K562 (cell line): ENCODE measurements around the gene SAMD4A. TPM values are rescaled to one million over a fixed set of nuclear protein-coding genes. Genes with fewer than 3 reads are reported as not detected.

ENCODE experiments used
- ATAC-seq: fragments of 200-7000 bp; cut with Tn5 transposase; 3 replicates; pipeline ENCODE4 v1.9.1; 2020; ENCODE audit warnings: moderate library complexity
- BruUV-seq: library from RNA; stranded (reverse); fragments of 400-500 nt; replicated peaks from 2 replicates; lab custom pipeline; 2021; lab: Mats Ljungman, UMichigan
- CTCF ChIA-PET: fragments of 300-600 bp; formaldehyde crosslinking; extraction: SDS; loops from one replicate; lab custom pipeline; 2021; ENCODE audit warnings: low intra/inter-chr PET ratio; lab: Yijun Ruan, JAX
- POLR2A ChIA-PET: fragments of 300-600, 350-650 bp; sonication (Branson Sonifier 250); formaldehyde crosslinking; extraction: SDS; loops from one replicate; lab custom pipeline; 2021; ENCODE audit warnings: antibody characterized with exemption, inconsistent platforms; lab: Yijun Ruan, JAX
- DNase-seq, 4 experiments: peaks; one replicate each; pipeline versions ENCODE4 v3.0.0 to v3.0.0-alpha.2; 2011 to 2018; ENCODE audit warnings: low spot score in 3 of 4, mixed read lengths in 3 of 4; ENCODE audit errors: extremely low read depth in 1 of 4
- FAIRE-seq: peaks from 2 replicates; lab custom pipeline; 2011; peaks lifted over from hg19 to GRCh38; lab: Jason Lieb, UNC
- H2AFZ ChIP-seq: 2 replicates; pipeline ENCODE4 v1.6.0; 2011; ENCODE audit warnings: low read depth, low read length, control low read depth, inconsistent platforms
- H3K27ac ChIP-seq: fragments of 200-600 bp; 3 replicates; pipeline ENCODE4 v1.8.0; 2011; ENCODE audit warnings: low read depth, mild to moderate bottlenecking, control low read depth, inconsistent platforms, low read length, moderate library complexity, mixed read lengths; ENCODE audit errors: extremely low read depth
- H3K27me3 ChIP-seq, 2 experiments: fragments of 300-600 bp in 1 of 2; 2 replicates in 1 of 2; 3 replicates in 1 of 2; pipeline versions ENCODE4 v1.6.0 to v1.8.0; 2011; ENCODE audit warnings: inconsistent platforms in 2 of 2, low read length in 2 of 2, mild to moderate bottlenecking in 1 of 2, mixed read lengths in 1 of 2, moderate library complexity in 1 of 2; ENCODE audit not compliant: control insufficient read depth in 2 of 2, insufficient read depth in 2 of 2
- H3K36me3 ChIP-seq: fragments of 300-600 bp; 3 replicates; pipeline ENCODE4 v1.8.0; 2011; ENCODE audit warnings: mild to moderate bottlenecking, low read length, inconsistent platforms; ENCODE audit not compliant: control insufficient read depth, insufficient read depth
- H3K4me1 ChIP-seq, 2 experiments: fragments of 200-600 bp in 1 of 2; replicated peaks in 1 of 2; 2 replicates in 1 of 2; 3 replicates in 1 of 2; pipeline versions ENCODE4 v1.5.1 to v1.8.0; 2011; ENCODE audit warnings: inconsistent platforms in 2 of 2, low read length in 2 of 2, mild to moderate bottlenecking in 1 of 2, mixed read lengths in 1 of 2, moderate library complexity in 1 of 2; ENCODE audit not compliant: control insufficient read depth in 2 of 2, insufficient read depth in 2 of 2
- H3K4me2 ChIP-seq: 2 replicates; pipeline ENCODE4 v1.6.1; 2011; ENCODE audit warnings: low read length, control low read depth, inconsistent platforms, mixed read lengths; ENCODE audit not compliant: insufficient read depth
- H3K4me3 ChIP-seq: fragments of 200-600 bp; sonication (generic), shearing (Covaris generic); 2 replicates; pipeline ENCODE4 v1.5.1; 2016; ENCODE audit warnings: control low read depth, inconsistent platforms
- H3K79me2 ChIP-seq: fragments of 200-600 bp; 3 replicates; pipeline ENCODE4 v1.8.0; 2011; ENCODE audit warnings: low read length, inconsistent platforms; ENCODE audit not compliant: control insufficient read depth, insufficient read depth
- H3K9ac ChIP-seq, 2 experiments: 2 replicates each; pipeline versions ENCODE4 v1.6.0 to v1.6.1; 2011; ENCODE audit warnings: low read depth in 2 of 2, low read length in 2 of 2, control low read depth in 1 of 2, inconsistent platforms in 1 of 2, mild to moderate bottlenecking in 1 of 2, mixed read lengths in 1 of 2; ENCODE audit not compliant: insufficient read depth in 1 of 2
- H3K9me1 ChIP-seq: one replicate; pipeline ENCODE4 v1.6.0; 2011; ENCODE audit warnings: inconsistent platforms, mild to moderate bottlenecking, low read length, moderate library complexity; ENCODE audit not compliant: control insufficient read depth, insufficient read depth
- H3K9me3 ChIP-seq: replicated peaks from 2 replicates; pipeline ENCODE4 v1.5.1; 2011; ENCODE audit warnings: low read depth, low read length, inconsistent platforms; ENCODE audit not compliant: control insufficient read depth, insufficient read depth
- H4K20me1 ChIP-seq: replicated peaks from 2 replicates; pipeline ENCODE4 v1.6.1; 2011; ENCODE audit warnings: low read length, inconsistent platforms, mixed read lengths; ENCODE audit not compliant: control insufficient read depth, insufficient read depth
- C11orf30 ChIP-seq: fragments of 450-650 bp; IDR thresholded peaks from 2 replicates; pipeline ENCODE4 v1.6.1; 2016; ENCODE audit warnings: low read depth, mild to moderate bottlenecking
- CAMTA2 ChIP-seq: fragments of 250-450 bp; sonication (Bioruptor Pico); conservative IDR thresholded peaks from 2 replicates; pipeline ENCODE4 v1.5.1; 2022
- CEBPG ChIP-seq, 3 experiments: fragments of 200-800 bp in 1 of 3; sonication (Bioruptor generic) in 1 of 3; sonication (generic) in 1 of 3; formaldehyde crosslinking in 1 of 3; IDR thresholded peaks in 2 of 3; conservative IDR thresholded peaks in 1 of 3; 2 replicates each; pipeline versions ENCODE4 v1.6.1 to v1.8.0; 2016 to 2022; ENCODE audit warnings: missing compliant biosample characterization in 2 of 3, missing genetic modification characterization in 2 of 3, mild to moderate bottlenecking in 1 of 3, missing genetic modification reagents in 1 of 3
- DIDO1 ChIP-seq: fragments of 450-650 bp; IDR thresholded peaks from 2 replicates; pipeline ENCODE4 v1.6.1; 2016; ENCODE audit warnings: low read depth, missing biosample characterization, missing genetic modification characterization
- FIP1L1 ChIP-seq: fragments of 200-400 bp; formaldehyde crosslinking; IDR thresholded peaks from 2 replicates; pipeline ENCODE4 v1.6.1; 2018; ENCODE audit warnings: mild to moderate bottlenecking, low read depth, low read length; ENCODE audit not compliant: poor library complexity, severe bottlenecking
- IFI16 ChIP-seq: fragments of 250-450 bp; sonication (Bioruptor Pico); IDR thresholded peaks from 2 replicates; pipeline ENCODE4 v2.1.2; 2022; ENCODE audit warnings: mild to moderate bottlenecking, inconsistent platforms
- LEF1 ChIP-seq: fragments of 450-650 bp; IDR thresholded peaks from 2 replicates; pipeline ENCODE4 v1.6.1; 2016; ENCODE audit warnings: mild to moderate bottlenecking
- MEF2A ChIP-seq: IDR thresholded peaks from 2 replicates; pipeline ENCODE4 v1.6.1; 2011; ENCODE audit warnings: low read depth, mild to moderate bottlenecking, low read length, moderate library complexity; ENCODE audit not compliant: control insufficient read depth
- NR1H2 ChIP-seq: sonication (generic); formaldehyde crosslinking; IDR thresholded peaks from 2 replicates; pipeline ENCODE4 v1.4.0; 2020; ENCODE audit warnings: mild to moderate bottlenecking, missing genetic modification reagents
- POLR2AphosphoS5 ChIP-seq: IDR thresholded peaks from 2 replicates; pipeline ENCODE4 v1.6.1; 2011; ENCODE audit warnings: mild to moderate bottlenecking, low read depth, low read length, moderate library complexity; ENCODE audit not compliant: control insufficient read depth, insufficient read depth
- SFPQ ChIP-seq: fragments of 200-400 bp; formaldehyde crosslinking; IDR thresholded peaks from 2 replicates; pipeline ENCODE4 v1.6.1; 2017; ENCODE audit warnings: mild to moderate bottlenecking, low read depth, low read length, moderate library complexity
- SMARCE1 ChIP-seq: fragments of 450-650 bp; IDR thresholded peaks from 2 replicates; pipeline ENCODE4 v1.7.1; 2016; ENCODE audit warnings: mild to moderate bottlenecking
- TAF7 ChIP-seq: fragments of 450-650 bp; IDR thresholded peaks from 2 replicates; pipeline ENCODE4 v1.6.1; 2016; ENCODE audit warnings: missing genetic modification characterization, missing compliant biosample characterization
- THRAP3 ChIP-seq: fragments of 450-650 bp; IDR thresholded peaks from 2 replicates; pipeline ENCODE4 v1.6.1; 2016; ENCODE audit warnings: mild to moderate bottlenecking, inconsistent platforms, borderline replicate concordance
- TOE1 ChIP-seq, 2 experiments: fragments of 450-650 bp in 1 of 2; sonication (generic) in 1 of 2; formaldehyde crosslinking in 1 of 2; IDR thresholded peaks; 2 replicates each; pipeline versions ENCODE4 v1.7.1 to v1.8.0; 2016 to 2022; ENCODE audit warnings: borderline replicate concordance in 2 of 2, mild to moderate bottlenecking in 2 of 2, antibody characterized with exemption in 1 of 2, inconsistent platforms in 1 of 2, low read depth in 1 of 2, missing genetic modification reagents in 1 of 2, moderate library complexity in 1 of 2
- ZFP36 ChIP-seq: fragments of 150-350 bp; IDR thresholded peaks from 2 replicates; pipeline ENCODE4 v1.6.1; 2018; ENCODE audit warnings: low read length, low read depth; ENCODE audit not compliant: partially characterized antibody
- ZNF583 ChIP-seq: fragments of 250-450 bp; sonication (Bioruptor Pico); IDR thresholded peaks from 2 replicates; pipeline ENCODE4 v1.4.0; 2020
- ZNF75A ChIP-seq: fragments of 450-650 bp; formaldehyde crosslinking; IDR thresholded peaks from 2 replicates; pipeline ENCODE4 v1.4.0; 2020; ENCODE audit warnings: mild to moderate bottlenecking
- WGBS: fragments of 100-300 bp; shearing (Covaris generic); methylation state at CpG from one replicate; pipeline ENCODE4 v1.1.6; 2016; ENCODE audit warnings: low coverage, mixed read lengths; ENCODE audit not compliant: insufficient coverage; ENCODE audit errors: missing lambda C conversion rate; 5-methylcytosine and 5-hydroxymethylcytosine counted together
- in situ Hi-C: fragments of 300-500 bp; cut with MboI; formaldehyde crosslinking; loops from 4 replicates; pipeline ENCODE4 v1.15.0; 2018; ENCODE audit warnings: inconsistent platforms, mixed read lengths
- intact Hi-C: fragments of 100-400 bp; cut with micrococcal nuclease; formaldehyde crosslinking; loops from 2 replicates; pipeline ENCODE4 v1.14.2; 2022
- polyA plus RNA-seq, 8 experiments: library from polyadenylated mRNA; depleted of rRNA in 4 of 8; stranded (reverse) in 5 of 8; unstranded in 3 of 8; fragments of >200 nt; fragmentation: Nextera tagmentation in 2 of 8; fragmentation: Illumina TruSeq in 1 of 8; extraction: Ambion mirVana in 2 of 8; extraction: Trizol in 1 of 8; gene quantifications; 2 replicates each; pipeline versions ENCODE4 v1.2.1 to v1.2.3, GENCODE V29; 2011 to 2014; ENCODE audit warnings: inconsistent platforms in 1 of 8, missing spikeins in 1 of 8
- total RNA-seq, 7 experiments: library from RNA; depleted of rRNA in 6 of 7; stranded (reverse); fragments of >200 nt in 6 of 7; fragmentation: Illumina TruSeq in 2 of 7; extraction: Trizol in 2 of 7; gene quantifications; 2 replicates each; pipeline versions ENCODE4 v1.2.1 to v1.2.3, GENCODE V29; 2011 to 2021; ENCODE audit warnings: low replicate concordance in 1 of 7
- TF ChIP-seq, protein P1 (sequence below): fragments of 450-650 bp; IDR thresholded peaks from 2 replicates; pipeline ENCODE4 v1.6.1; 2016; ENCODE audit warnings: low read depth, mild to moderate bottlenecking, moderate library complexity

Gene SAMD4A
- total and polyA plus RNA-seq, 9 of the 15 experiments (the other 6 are each of a cell fraction or from before 2014, with no cell fraction given): 0.66 to 6.8 (median 3.3) TPM

DNA sequence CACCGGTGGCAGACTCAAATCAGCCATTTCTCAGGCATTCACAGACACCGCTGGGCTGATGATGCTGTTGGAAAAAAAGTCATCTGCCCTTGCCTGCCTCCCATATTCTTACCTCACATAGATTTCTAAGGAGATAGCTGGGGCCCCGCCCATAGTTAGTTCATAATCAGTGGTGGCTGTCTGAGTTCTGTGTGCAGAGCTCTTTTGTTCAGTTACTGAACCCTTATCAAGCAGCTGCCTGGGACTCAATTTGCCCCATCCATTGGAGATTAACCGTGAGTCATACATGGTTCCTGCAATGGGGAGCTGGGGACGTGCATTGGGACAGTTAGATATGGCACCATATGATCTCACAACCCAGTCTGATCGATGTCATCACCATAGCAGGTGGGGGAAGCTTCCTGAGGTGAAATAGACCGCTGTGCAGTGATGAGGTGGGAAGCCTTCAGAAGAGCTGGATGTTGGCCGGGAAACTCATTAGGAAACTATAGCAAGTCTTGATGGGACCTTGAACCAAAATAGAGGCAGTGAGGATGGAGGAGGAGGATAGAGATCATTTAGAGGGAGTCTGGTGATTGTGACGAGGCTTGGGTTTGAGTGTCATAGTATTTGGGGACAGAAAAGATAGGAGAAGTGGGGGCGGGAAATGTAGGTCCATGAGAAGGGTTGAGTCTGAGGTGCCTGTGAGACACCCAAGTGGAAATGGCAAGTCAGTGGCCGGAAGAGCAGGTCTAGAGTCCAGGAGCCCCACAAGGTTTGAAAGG is 187.9 kb downstream of the SAMD4A start:
- H3K4me3 ChIP-seq: peak overlapping the region; percentile 26
- peak overlapping the region; percentile 97 for H3K27ac ChIP-seq
- no peaks in the 10 kb centered on the region for H3K27me3 ChIP-seq
- in situ Hi-C loops (no loop called here), intact Hi-C loops (loop anchor here (1.0 to 2.0 kb wide), 2 partner anchors 18 to 26 kb away; no protein-coding TSS in a partner anchor)
- H3K9ac ChIP-seq: peak overlapping the region; percentile 78 to 79; a peak in 3 of 4 replicates
- ChIA-PET CTCF (no interaction called here), POLR2A (interaction anchor here (0.6 to 1.7 kb wide), 9 partner anchors 11 to 1573 kb away, joined by 3 to 16 read pairs (median 5); no protein-coding TSS in a partner anchor)
- H3K36me3 ChIP-seq: peaks cover 9% of the 10 kb centered on the region; the same call in 2 of the 3 replicates
- no peaks in the 10 kb centered on the region for H3K9me3 ChIP-seq
- peak; percentile 83 to 95 (median 87) for DNase-seq
- peak; percentile 98 for FAIRE-seq
- H3K9me1 ChIP-seq: peaks cover 3% of the 10 kb centered on the region
- BruUV-seq: no TSS peak
- H3K79me2 ChIP-seq: peaks cover 25% of the 10 kb centered on the region
- WGBS: 4% methylated on average over 9 of the region's 11 CpGs
- peak overlapping the region; percentile 86 for H3K4me2 ChIP-seq
- H4K20me1 ChIP-seq: no peaks in the 10 kb centered on the region
- peak overlapping the region; percentile 70 for H2AFZ ChIP-seq
- peaks cover 14 to 49% of the 10 kb centered on the region in 2 experiments for H3K4me1 ChIP-seq
- peak; percentile 91 for ATAC-seq
- no peak for TF ChIP-seq ZNF75A
- TF ChIP-seq ZNF583: no peak
- no peak for TF ChIP-seq IFI16 (CRISPR knock-in tag)
- no peak for TF ChIP-seq CAMTA2
- peak; percentile 71 for TF ChIP-seq MEF2A
- peak; percentile 93 for TF ChIP-seq SMARCE1
- TF ChIP-seq TAF7 (tag): no peak
- TF ChIP-seq THRAP3: no peak
- TF ChIP-seq LEF1: peak; percentile 73
- no peak for TF ChIP-seq NR1H2 (CRISPR knock-in tag)
- TF ChIP-seq ZFP36: no peak
- TF ChIP-seq, protein P1, sequence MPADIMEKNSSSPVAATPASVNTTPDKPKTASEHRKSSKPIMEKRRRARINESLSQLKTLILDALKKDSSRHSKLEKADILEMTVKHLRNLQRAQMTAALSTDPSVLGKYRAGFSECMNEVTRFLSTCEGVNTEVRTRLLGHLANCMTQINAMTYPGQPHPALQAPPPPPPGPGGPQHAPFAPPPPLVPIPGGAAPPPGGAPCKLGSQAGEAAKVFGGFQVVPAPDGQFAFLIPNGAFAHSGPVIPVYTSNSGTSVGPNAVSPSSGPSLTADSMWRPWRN: peak; percentile 29; the same call in 1 of the 2 replicates
- no peak for TF ChIP-seq DIDO1 (tag)
- TF ChIP-seq CEBPG (CRISPR knock-in tag; IDR thresholded peaks at IDR 0.05): peak; percentile 75
- TF ChIP-seq CEBPG (tag; conservative IDR thresholded peaks at IDR 0.05 in 1 of 2, IDR thresholded peaks at IDR 0.05 in 1 of 2): peak in 1 of 2 experiments; percentile 81; a peak in 2 of 4 replicates
- no peak for TF ChIP-seq FIP1L1
- TF ChIP-seq TOE1 (IDR thresholded peaks at IDR 0.05; ENCODE audit: borderline replicate concordance): peak; percentile 69; the same call in 1 of the 2 replicates
- TF ChIP-seq TOE1 (CRISPR knock-in tag; IDR thresholded peaks at IDR 0.05; ENCODE audit: borderline replicate concordance, low read depth): no peak
- no peak for TF ChIP-seq SFPQ
- no peak for TF ChIP-seq C11orf30
- TF ChIP-seq POLR2AphosphoS5: peak; percentile 91
